ENCODE data around the gene PPP1R10.
A peak's percentile ranks its signal among the peaks of the same experiment; 100 is the strongest.

DNA sequence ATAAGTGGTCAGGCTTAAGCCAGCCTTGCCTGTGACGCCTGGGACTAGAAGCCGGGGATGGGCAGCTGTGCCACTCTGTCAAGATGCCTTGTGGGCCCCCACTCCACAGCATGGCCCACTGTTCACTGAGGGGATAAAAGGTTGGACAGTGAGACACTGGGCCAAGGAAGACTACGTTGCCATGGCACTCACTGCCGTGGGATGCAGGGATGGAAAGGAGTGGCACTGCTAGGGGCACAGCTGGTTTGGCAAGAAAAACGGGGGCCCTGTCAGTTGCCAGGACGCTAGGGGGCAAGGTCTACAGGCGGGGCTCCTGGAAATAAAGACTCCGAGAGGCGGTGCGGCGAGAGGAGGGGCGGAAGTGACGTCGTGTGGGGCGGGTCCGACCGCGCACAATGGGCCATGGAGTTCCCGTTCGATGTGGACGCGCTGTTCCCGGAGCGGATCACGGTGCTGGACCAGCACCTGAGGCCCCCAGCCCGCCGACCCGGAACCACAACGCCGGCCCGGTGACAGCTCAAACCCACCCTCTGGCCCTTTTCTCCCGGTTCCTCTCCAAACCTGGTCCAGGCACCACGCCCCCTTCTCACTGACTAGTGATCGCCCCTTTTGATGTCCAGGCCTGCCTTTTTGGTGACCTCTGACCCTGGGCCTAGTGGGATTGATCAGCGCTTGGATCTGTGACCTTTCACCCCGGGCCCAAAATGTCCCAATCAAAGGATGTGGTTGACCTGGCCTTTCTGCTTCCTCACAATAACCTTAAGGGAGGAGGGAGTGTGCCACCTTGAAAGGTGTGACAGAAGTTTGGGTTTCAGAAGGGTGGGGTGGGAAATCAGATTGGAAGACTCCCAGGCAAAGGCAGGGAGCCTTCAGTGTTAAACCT is 9.7 kb upstream of the PPP1R10 start, which contains the start of gene ATAT1:
- peak in 1 of 2 donors; percentile 55 for TF ChIP-seq POLR2A (IDR thresholded peaks at IDR 0.05)
- TF ChIP-seq, protein P1, sequence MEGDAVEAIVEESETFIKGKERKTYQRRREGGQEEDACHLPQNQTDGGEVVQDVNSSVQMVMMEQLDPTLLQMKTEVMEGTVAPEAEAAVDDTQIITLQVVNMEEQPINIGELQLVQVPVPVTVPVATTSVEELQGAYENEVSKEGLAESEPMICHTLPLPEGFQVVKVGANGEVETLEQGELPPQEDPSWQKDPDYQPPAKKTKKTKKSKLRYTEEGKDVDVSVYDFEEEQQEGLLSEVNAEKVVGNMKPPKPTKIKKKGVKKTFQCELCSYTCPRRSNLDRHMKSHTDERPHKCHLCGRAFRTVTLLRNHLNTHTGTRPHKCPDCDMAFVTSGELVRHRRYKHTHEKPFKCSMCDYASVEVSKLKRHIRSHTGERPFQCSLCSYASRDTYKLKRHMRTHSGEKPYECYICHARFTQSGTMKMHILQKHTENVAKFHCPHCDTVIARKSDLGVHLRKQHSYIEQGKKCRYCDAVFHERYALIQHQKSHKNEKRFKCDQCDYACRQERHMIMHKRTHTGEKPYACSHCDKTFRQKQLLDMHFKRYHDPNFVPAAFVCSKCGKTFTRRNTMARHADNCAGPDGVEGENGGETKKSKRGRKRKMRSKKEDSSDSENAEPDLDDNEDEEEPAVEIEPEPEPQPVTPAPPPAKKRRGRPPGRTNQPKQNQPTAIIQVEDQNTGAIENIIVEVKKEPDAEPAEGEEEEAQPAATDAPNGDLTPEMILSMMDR (IDR thresholded peaks at IDR 0.05): peak in 4 of 6 experiments; percentile 29 to 54 (median 36)

Measured in thyroid gland (tissue), 4 donors.